ENCODE results near the gene UBL3. TPM values are rescaled to one million over a fixed set of nuclear protein-coding genes. Genes with fewer than 3 reads are reported as not detected.

The UBL3 gene
- total and polyA plus RNA-seq, 2 of the 8 experiments (the other 6 are each of a cell fraction or from before 2014, with no cell fraction given), result 5.3 to 16.1 TPM

- no peaks in the 10 kb centered on the region for H4K20me1 ChIP-seq (replicated peaks in 1 of 2; ENCODE audit: control insufficient read depth in 1 of 2, insufficient read depth in 2 of 2, low read length in 2 of 2)
- no peak for FAIRE-seq
These were observed 33.7 kb downstream of the UBL3 start for GRCh38 chr13:29816715-29817114.

More at GRCh38 chr13:29816715-29817114, 33.7 kb downstream of the UBL3 start:
- Histone ChIP-seq H2BK5ac (ENCODE audit: low read depth, low read length) (no peak overlapping the region), H3K14ac (ENCODE audit: insufficient read length) (no peak overlapping the region), H3K4ac (replicated peaks; ENCODE audit: insufficient read length, low read depth, low read length) (no peak overlapping the region), H2BK15ac (ENCODE audit: low read length) (no peak overlapping the region), H4K8ac (ENCODE audit: extremely low read depth, insufficient read depth, low read length) (no peak overlapping the region), H3K4me3 (ENCODE audit: extremely low read depth in 1 of 4, insufficient read depth in 2 of 4, low read depth in 3 of 4, low read length in 4 of 4) (no peak overlapping the region), H3K9ac (replicated peaks in 1 of 4; ENCODE audit: extremely low read depth in 1 of 4, low read depth in 3 of 4, low read length in 3 of 4) (no peak overlapping the region), H3K56ac (replicated peaks; ENCODE audit: insufficient read length, low read depth, low read length) (no peak overlapping the region), H3K36me3 (ENCODE audit: control insufficient read depth in 2 of 4, insufficient read depth in 4 of 4, low read length in 3 of 4) (no peaks in the 10 kb centered on the region), H4K5ac (ENCODE audit: insufficient read length, low read depth, low read length) (no peak overlapping the region), H2BK120ac (replicated peaks; ENCODE audit: low read depth, low read length) (no peak overlapping the region), H2BK20ac (ENCODE audit: low read length) (no peak overlapping the region), H3K23me2 (ENCODE audit: low read depth, low read length) (no peaks in the 10 kb centered on the region), H3K4me2 (ENCODE audit: insufficient read depth in 1 of 2, low read depth in 2 of 2, low read length in 2 of 2) (no peak overlapping the region), H3K79me1 (ENCODE audit: low read depth, low read length) (no peaks in the 10 kb centered on the region), H3K18ac (ENCODE audit: extremely low read depth, low read length) (no peak overlapping the region), H2BK12ac (ENCODE audit: low read depth, low read length) (no peak overlapping the region), H3K79me2 (ENCODE audit: control insufficient read depth in 1 of 2, insufficient read depth in 2 of 2, low read length in 2 of 2) (peaks cover 0 to 61% of the 10 kb centered on the region in 2 experiments; a peak in 2 of 4 replicates), H3K9me3 (ENCODE audit: insufficient read depth in 2 of 2, low read depth in 1 of 2, low read length in 1 of 2) (no peaks in the 10 kb centered on the region), H2AK5ac (ENCODE audit: low read depth, low read length) (no peak overlapping the region), H3K27me3 (replicated peaks in 1 of 4; ENCODE audit: control insufficient read depth in 3 of 4, extremely low read depth in 1 of 4, insufficient read depth in 3 of 4, low read length in 3 of 4) (no peaks in the 10 kb centered on the region), H3K23ac (ENCODE audit: insufficient read length) (no peak overlapping the region), H3K27ac (ENCODE audit: low read depth, low read length) (no peak overlapping the region), H4K91ac (replicated peaks; ENCODE audit: insufficient read length, low read length) (no peak overlapping the region), H2AFZ (ENCODE audit: low read length) (no peak overlapping the region), H3K4me1 (replicated peaks in 1 of 4; ENCODE audit: control insufficient read depth in 3 of 4, insufficient read depth in 4 of 4, low read length in 3 of 4) (no peaks in the 10 kb centered on the region)
- ChIA-PET CTCF (ENCODE audit: partially characterized antibody) (interaction anchor here (1.6 kb wide), 1 partner anchor 16 kb away, joined by 3 read pairs; no protein-coding TSS in a partner anchor), POLR2A (ENCODE audit: partially characterized antibody) (interaction anchor here (1.0 kb wide), 1 partner anchor 9 kb away, joined by 3 read pairs; no protein-coding TSS in a partner anchor)
- 98% methylated on average over 2 of the region's 2 CpGs; no CpG with 5 or more reads in 1 of the 2 experiments for WGBS, 2 experiments (ENCODE audit: extremely low coverage in 1 of 2, insufficient coverage in 1 of 2, insufficient read length in 1 of 2, insufficient replicate concordance in 2 of 2, low coverage in 1 of 2, low lambda C conversion rate in 2 of 2, missing lambda C conversion rate in 1 of 2)
- no peak for DNase-seq (ENCODE audit: low read depth in 1 of 2, low spot score in 2 of 2)
- TF ChIP-seq CEBPB (IDR thresholded peaks at IDR 0.05; ENCODE audit: low read depth, low read length) (no peak), SIRT6 (IDR thresholded peaks at IDR 0.05; ENCODE audit: low read length) (no peak), TAF7 (optimal IDR thresholded peaks at IDR 0.05; ENCODE audit: borderline replicate concordance, low read depth, low read length) (no peak), FOSL1 (IDR thresholded peaks at IDR 0.05; ENCODE audit: insufficient read depth, low read depth, low read length) (no peak)
